Activated effector memory CD4-positive, alpha-beta T cell treated with Interleukin-2 at 50 U/mL for 16 hours (primary cell): ENCODE measurements around the gene SF3B6.
"Not testable (repeated sequence)": the region's sequence is repeated elsewhere in the genome, so short reads cannot be mapped to it uniquely, and the experiment has no call there.

Source experiments
- DNase-seq: peaks from one replicate; pipeline ENCODE4 v3.0.0-alpha.2; 2020

The SF3B6 gene

DNA sequence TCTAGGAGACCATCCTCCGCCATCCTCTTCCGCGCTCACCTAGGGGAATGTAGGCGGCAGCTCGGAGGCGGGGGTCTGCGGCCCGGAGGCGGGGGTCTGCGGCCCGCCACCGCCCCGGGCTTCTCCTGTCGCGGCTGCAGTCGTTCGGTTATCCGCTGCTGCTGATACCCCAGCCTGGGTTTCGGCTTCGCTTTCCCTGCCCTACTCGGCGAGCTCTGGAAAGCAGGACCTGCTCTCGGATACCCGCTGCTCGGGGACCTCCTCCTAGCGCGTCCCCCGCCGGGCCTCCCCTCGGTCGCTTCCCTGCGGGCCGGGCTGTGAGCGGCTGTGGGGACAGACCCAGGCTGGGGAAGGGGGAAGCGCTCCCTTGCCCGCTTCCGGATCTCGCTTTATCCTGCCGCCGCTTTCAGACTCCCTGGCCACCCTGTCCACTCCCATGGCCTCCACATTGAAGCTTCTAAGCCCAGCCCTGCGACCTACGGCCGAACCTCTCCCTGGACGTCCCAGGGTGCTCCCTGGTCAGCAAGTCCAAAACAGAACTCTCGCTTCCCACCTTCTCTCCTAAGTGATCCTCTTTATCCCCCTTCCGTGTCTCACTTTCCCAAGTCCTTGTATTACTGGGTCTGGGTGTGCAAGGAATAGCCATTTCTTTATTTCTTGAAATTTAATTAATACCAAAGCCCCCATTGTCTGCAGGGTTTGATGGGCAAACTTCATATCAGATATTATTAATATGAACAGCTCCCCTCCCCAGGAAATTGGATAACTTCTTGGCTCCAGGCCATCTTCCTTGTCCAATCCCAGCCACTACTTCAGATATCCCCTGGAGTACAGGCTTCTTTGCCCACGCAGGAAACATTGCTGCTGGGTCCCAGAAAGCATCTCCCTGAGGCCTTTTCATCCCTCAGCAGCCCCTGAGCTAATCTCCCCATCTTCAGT, 25.8 kb downstream of the SF3B6 start:
- no peak for DNase-seq

DNA sequence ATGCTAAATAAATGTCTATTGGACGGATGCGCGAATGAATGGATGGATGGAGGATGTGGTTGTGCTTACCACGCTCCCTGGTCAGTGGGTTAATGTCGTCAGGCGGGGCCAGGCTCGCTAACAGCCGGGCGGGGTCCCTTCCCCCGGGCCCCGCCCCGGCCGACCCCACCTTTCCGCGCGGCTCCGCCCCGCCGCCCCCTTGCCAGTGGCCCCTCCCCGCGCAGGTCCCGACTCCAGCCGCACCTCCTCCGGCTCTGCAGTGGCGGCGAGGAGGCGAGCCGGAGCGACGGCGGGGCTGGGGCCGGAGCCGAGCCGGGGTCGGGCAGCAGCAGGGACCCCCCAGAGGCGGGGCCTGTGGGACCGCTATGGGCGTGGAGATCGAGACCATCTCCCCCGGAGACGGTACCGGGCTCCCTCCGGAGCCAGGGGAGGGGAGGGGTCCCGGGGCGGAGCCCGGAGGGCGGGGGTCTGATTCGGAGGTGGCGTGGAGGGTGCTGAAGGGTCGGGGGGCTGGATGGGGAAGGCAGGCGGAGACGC, 26.6 kb downstream of the SF3B6 start, which contains the start of gene FKBP1B:
FKBP1B (plus strand) TSS at position 257 of the 537 bp plus-strand sequence; CDS start at position 366, 109 bp downstream.
- DNase-seq = peak; percentile 30

DNA sequence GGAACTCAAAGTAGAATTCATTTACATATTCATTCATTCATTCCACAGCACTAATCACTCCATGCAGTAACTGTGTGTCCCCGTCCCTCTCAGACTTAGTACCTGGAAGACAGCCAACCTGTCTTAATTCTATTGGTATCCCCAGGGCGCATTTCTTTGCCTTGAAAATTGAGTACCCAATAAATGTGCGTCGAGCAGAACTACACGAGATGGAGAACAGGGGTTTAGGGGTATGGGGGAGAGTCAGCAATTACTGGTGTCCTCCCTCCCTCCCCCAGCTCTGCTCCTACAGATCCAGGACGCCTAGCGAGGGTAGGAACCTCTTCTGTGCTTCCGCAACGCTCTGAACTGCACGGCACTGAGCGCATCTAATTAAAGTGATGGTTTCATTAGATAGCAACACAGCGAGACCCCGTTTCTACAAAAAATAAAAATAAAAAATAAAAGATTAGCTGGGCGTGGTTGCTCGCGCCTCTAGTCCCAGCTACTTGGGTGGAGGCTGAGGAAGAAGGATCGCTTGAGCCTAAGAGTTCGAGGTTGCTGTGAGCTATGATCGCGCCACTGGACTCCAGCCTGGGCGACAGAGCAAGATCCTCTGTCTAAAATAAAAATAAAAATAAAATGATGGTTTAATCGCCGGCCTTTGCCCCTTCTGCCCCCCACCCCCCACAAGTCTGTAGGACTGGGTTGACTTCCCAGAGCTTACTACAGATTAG, 27.2 kb downstream of the SF3B6 start:
- DNase-seq = no peak

DNA sequence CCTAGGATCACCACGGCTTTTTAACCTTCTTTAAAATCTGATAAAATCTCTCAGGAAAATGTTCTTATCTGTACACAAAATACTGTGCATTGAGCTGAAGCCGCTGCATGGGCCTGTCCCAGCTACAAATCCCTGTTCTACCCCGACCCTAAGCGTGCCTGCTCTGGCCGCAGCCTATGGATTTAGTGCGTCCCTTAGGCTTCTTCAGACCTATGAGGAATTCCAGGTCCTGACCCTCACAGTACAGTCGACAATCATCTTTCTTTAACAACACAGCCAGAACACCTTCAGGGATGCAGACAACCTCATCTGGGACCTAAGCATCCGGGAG, 28.5 kb downstream of the SF3B6 start:
- DNase-seq = no peak

DNA sequence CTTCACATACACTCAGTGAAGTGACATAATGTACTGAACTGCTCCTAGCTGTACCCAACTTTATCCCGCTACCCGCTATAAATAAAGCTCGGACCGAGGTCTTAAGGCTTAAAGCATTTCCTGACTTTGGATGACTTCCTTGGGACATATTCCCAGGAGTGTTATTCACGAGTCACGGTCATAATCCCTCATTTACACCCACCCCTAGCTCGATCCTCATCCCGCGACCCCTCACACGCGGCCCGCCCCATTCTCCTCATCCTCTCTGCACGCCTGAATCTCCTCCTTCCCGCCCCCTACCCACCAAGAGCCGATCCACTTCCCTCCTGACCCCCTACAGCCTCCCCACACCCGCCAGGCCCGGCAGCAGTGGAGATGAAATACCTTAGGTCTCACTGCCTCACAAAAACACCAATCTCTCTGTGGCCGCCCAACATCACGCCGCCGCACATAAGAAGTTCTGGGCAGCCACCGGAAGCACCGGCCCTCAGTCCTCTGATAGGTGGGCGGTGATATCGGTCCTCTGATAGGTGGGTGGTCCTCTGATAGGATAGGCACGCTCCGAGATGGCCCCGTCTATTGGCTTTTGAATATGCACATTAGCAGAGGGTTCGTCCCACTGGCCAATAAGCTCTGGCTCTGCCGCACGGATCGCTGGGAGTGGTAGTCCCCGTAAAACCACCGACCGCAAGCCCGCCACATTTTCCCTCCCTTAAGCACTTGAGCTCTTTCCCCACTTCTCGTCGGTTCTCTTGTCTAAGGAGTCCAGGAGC, 29.0 kb downstream of the SF3B6 start, which contains the start of gene WDCP:
WDCP (minus strand) TSS at position 462 of the 773 bp plus-strand sequence. CDS start 7,897 bp downstream, outside the sequence.
- DNase-seq = peak; percentile 85

DNA sequence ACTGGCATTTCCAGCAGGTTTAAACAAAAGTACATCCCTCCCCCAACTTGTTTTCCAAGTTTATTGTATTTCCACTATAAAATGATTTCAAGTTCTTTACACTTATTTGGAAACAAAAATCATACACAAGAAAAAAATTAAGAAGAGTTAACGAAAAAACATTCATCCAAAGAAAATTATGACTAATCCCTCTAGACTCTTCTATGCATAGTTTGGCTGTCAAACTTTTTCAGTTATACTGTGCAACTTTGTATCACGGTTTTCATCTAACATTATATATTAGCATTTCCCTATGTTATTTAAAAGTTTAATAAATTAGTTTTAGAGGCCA, 29.6 kb downstream of the SF3B6 start:
- no peak for DNase-seq

DNA sequence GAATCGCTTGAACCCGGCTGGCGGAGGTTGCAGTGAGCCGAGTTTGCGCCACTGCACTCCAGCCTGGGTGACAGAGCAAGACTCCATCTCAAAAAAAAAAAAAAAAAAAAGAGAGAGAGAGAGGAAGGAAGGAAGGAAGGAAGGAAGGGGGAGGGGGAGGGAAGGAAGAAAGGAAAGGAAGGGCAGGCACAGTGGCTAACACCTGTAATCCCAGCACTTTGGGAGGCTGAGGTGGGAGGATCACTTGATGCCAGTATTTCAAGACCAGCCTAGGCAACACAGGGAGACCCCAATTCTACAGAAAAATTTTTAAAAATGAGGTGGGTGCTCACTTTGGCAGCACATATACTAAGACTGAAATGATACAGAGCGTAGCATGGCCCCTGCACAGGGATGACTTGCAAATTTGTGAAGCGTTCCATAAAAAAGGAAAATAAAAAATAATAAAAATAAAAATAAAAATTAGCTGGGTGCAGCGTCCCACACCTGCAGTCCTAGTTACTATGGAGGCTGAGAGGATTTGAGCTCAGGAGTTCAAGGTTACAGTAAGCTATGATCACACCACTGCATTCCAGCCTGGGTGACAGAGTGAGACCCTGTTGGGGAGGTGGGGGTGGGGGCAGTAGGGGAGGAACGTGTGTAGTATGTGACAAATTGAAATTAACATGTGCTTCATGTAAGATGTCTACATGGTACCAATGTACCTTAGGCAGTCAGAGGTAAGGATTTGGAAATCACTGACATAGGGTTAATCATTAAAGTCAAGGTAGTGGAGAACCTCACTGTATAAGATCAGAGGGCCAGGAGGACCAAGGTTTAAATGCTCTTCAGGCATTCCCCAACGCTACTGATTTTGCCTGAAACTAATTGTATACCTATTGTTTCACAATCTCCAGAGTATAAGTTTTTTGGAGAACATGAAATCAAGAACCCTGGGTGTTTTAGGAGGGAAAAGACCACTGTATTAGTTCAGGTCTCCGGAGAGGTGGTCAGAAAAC, 30.3 kb downstream of the SF3B6 start:
- DNase-seq = no peak

DNA sequence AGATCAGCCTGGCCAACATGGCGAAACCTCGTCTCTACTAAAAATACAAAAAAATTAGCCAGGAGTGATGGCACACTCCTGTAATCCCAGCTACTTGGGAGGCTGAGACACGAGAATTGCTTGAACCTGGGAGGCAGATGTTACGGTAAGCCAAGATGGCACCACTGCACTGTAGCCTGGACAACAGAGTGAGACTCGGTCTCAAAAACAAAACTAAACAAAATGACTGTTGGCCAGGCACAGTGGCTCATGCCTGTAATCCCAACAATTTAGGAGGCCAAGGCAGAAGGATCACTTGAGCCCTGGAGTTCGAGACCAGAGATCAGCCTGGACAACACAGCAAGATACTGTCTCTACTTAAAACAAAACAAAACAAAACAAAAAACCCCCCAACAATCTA, 33.0 kb downstream of the SF3B6 start:
- DNase-seq = not testable (repeated sequence)

DNA sequence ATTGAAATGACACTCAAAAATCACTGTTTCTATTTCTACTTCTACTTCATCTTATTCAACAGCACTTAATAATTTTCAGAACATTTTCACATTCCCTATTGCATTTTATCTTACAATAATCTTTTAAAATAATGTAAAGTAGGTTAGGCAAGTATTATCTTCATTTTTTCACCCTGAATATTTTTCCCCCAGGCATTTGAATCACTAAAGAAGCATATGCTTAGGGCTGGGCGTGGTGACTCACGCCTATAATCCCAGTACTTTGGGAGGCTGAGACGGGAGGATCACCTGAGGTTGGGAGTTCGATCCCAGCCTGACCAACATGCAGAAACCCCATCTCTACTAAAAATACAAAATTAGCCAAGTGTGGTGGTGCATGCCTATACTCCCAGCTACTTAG, 35.6 kb downstream of the SF3B6 start:
- DNase-seq = no peak

DNA sequence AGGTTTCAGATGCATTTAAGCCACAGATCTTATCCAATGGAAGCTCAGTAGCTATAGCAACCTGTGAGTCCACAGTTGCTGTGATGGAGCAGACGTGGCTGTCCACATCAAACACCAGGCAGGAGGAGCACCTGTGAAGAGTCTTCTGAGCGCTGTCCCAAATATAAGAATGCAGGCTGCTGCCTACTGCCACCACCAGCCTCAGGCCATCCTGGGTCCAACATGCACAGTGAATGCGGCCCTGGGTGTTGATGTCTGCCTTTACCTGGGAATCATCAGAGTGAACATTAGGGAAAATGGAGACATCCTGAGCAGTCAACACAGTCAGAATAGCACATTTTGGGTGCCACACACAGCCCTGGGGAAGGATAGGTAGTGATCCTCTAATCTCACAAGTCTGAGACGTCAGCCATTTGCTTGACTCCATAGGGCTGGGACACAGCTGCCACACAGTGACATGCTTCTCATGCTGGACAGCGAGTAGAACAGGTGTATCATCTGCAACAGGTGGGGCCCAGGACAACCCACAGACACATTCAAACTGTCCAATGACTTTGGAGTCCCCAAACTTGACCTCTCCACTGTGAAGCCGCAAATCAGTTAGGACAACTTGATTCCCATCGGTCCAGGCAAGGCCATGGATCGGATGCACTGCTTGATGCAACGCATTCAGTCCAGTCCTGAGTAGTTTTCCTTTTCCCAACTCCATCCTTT, 37.2 kb downstream of the SF3B6 start:
- DNase-seq = no peak

DNA sequence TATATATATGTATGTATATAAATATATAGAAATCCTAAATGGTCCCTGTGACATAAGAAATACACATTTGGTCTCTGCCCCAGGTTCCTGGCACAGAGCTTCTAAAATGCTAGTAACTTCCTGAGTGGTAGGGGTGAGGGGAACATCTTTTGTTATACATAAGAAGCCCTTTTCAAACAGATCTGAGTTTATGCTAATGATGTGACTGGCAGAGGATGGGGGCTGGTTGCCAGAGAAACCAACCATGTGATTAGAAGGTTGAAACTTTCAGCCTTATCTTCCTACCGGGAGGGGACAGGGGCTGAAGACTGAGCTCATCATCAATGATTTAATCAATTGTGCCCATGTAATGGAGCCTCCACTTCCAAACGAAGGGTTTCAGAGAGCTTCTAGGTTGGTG, 49.9 kb downstream of the SF3B6 start:
- no peak for DNase-seq

DNA sequence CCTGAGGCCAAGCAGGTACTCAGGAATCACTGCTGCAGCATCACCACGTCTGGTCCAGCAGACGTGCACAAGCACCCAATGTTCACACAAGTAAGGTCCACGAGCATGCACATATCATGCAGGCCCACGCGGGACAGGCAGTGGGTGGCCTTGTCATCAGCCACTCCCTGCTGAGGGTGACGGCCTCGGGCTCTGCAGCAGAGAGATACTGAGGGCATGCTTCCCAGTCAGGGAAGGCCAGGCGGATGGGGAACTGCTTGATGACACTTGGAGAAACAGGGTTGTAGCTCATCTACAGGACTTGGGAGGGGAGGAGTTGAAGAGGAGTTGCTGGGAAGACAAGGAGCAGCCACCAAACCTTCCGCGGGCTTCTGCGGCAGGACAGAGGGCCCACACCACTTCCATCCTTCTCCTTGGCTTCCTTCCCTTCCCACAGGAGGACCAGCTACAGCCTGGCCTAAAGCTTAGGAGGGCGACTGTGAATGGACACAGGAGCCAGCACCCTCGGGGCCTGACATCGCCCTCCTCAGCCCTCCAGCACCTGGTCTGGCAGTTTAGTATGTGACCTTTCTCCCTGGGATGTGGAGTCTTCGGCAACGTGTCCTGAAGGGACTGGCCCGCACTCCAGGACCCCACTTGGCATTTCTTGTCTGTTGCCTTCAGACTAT, 51.0 kb downstream of the SF3B6 start:
- no peak for DNase-seq

DNA sequence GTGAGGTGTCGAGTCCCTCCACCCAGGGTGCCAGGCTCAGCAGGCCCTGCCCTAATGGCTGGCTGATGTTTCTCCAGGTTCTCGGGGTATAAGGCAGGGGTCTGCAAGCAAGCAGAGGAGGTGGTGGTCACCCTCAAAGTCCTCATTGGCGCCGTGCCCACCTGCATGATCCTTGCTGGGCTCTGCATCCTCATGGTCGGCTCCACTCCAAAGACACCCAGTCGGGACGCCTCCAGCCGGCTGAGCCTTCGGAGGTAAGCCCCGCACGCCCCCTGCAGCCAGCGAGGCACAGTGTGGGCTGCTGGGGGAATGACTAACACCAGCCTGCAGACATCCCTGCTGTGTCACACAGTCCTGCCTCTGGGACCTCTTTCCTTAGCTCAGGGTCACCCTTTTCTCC, 52.1 kb downstream of the SF3B6 start:
- DNase-seq = no peak

DNA sequence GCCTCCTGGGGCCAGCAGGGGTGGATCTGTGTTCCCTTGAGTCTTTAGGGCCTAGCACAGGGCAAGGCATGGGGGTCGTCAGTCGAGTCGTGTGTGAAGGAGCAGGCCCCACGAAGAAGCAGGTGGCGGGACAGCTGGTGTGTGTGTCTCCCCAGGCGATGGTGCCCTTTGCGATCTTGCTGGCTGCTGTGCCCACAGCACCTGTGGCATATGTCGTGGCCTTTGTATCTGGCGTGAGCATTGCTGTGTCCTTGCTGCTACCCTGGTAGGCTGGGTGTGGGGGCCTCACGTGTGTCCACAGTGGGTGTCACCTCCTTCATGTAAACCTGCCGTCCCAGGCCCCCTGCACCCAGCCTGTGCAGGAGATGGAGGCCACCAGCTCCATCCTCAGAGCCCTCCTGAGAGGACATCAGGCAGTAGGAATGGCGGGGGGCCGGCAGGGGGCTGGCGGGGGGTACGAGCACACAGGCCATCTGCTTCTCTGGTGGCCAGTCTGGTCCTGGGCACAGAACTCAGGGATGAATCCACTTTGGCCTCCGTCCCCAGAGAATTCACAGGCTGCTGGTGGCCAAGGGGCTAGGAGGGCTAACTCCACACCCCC, 53.1 kb downstream of the SF3B6 start:
- DNase-seq = no peak

DNA sequence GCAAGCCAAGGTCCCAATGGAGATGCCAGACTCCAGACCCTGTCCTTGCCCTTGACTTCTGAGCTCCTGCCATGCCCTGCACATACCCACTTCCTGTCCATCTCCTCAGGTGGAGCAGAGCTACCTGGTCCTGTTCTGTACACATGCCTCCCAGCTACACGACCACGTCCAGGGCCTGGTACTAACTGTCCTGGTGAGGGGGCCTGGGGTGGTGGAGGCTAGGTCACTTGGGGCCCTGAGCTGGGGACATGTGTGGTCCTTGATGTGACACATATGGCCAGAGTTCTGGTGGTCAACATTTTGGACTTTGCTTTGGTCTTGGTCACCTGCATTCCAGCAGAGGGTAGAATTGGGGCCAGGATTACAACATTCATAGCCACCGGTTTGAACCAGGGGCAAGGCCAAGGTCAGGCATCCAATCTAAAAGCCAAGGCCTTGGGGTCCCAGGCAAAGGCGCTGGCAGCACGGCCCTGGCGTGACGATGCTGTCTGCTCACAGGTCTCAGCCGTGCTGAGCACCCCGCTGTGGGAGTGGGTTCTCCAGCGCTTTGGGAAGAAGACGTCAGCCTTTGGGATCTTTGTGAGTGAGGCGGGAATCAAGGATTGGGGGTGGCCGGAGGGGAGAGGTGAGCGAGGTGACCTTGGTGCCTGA, 53.7 kb downstream of the SF3B6 start:
- no peak for DNase-seq

DNA sequence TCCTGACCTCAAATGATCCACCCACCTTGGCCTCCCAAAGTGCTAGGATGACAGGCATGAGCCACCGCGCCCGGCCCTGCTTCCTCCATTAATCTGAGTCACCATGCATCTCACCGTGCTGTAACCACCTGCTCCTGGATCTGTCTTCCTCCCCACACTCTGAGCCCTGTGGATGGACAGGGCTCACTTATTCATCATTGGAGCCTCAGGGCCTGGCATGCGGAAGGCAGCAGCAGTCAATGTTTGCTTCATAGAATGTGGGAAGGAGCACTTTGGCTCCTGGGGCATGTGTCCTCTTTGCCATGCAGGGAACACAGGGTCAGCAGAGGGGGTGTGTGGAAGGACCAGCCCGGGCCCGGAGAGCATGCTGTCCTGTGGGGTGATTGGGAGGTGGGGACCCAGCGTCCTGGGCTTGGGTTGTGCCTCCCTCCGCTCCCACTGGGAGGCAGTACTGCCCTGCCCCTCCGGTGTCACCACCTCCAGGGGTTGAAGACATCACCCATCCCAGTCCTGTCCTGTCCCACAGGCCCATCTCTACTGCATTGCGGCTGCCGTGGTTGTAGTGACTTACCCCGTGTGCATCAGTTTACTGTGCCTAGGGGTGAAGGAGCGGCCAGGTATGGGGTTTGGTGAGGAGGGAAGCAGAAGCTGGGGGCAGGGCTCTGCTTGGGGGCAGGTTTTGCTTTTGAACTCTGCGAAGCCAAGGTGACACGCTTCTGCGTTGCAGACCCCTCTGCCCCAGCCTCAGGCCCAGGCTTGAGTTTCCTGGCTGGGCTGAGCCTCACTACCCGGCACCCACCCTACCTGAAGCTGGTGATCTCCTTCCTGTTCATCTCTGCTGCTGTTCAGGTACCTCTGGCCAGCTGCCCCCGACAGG, 54.8 kb downstream of the SF3B6 start:
- DNase-seq = no peak

DNA sequence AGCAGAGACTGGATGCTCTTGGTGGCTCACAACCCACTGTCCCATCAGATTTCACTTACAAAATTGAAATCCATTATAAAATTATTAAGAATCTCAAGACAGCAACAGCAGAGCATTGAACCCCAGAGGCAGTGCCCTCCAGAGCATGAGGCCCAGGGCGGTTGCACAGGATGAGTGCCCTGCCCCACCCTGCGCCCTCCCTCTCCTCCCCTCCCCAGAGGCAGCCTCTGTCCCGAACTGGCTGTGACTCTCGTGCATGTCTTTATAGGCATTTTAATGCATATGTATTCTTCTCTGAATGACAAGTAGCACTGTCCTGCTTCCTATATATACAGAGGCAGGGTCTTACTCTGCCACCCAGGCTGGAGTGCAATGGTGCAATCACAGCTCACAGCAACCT, 55.9 kb downstream of the SF3B6 start:
- DNase-seq = no peak

DNA sequence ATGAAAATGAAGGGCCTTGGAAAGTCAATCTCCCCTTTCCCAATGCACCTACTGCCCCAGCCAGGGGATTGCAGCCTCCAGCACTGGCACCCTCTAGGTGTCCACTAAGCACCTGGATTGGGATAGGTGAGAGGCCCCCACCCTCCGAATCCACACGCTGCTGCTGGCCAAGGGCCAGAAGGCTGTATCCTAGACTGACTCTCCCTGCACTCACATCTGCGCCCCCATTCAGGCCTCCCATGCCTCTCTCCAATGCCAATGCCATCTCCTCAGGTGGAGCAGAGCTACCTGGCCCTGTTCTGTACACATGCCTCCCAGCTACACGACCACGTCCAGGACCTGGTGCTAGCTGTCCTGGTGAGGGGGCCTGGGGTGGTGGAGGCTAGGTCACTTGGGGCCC, 56.4 kb downstream of the SF3B6 start:
- DNase-seq = no peak

DNA sequence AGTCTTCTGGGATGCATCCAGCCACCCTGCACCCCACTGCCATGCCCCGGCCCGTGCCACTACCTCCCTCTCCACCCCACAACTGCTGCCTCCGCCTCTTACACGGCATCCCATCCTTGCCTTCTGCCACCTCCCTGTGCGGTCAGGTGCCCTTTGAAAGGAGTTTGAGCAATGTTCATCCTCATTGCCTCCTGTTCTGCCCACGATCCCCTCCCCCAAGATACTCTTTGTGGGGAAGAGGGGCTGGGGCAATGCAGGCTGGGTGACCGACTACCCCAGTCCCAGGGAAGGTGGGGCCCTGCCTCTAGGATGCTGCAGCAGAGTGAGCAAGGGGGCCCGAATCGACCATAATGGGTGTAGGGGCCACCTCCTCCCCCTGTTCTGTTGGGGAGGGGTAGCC, 57.9 kb downstream of the SF3B6 start:
- DNase-seq = no peak
